Activated naive CD4-positive, alpha-beta T cell (primary cell): ENCODE measurements around the gene PPP5C.
"Not testable (repeated sequence)": the region's sequence is repeated elsewhere in the genome, so short reads cannot be mapped to it uniquely, and the experiment has no call there.

Source experiments
- DNase-seq, 4 experiments: peaks; one replicate each; lab custom pipeline; 2025; lab: John Stamatoyannopoulos, UW

Gene PPP5C

GRCh38 chr19:46365561-46365960 lies 18.7 kb downstream of the PPP5C start:
- no peak for DNase-seq

- DNase-seq: no peak
These were observed 19.9 kb downstream of the PPP5C start for GRCh38 chr19:46366620-46367292.

- no peak for DNase-seq
These were observed 20.5 kb downstream of the PPP5C start for GRCh38 chr19:46367426-46367825.

GRCh38 chr19:46368116-46368515 lies 21.2 kb downstream of the PPP5C start:
- no peak for DNase-seq

GRCh38 chr19:46369817-46370216 lies 22.9 kb downstream of the PPP5C start:
- DNase-seq: no peak

GRCh38 chr19:46371371-46371901 lies 24.5 kb downstream of the PPP5C start:
- DNase-seq: peak in 1 of 4 experiments; percentile 9

GRCh38 chr19:46372901-46373490 lies 26.1 kb downstream of the PPP5C start:
- no peak for DNase-seq

GRCh38 chr19:46373491-46374359 lies 26.8 kb downstream of the PPP5C start:
- DNase-seq: no peak

GRCh38 chr19:46374536-46375475 lies 27.9 kb downstream of the PPP5C start:
- DNase-seq: no peak

- not testable (repeated sequence) for DNase-seq
These were observed 28.7 kb downstream of the PPP5C start for GRCh38 chr19:46375476-46376067.

GRCh38 chr19:46376241-46377153 lies 29.6 kb downstream of the PPP5C start:
- DNase-seq: no peak

- no peak for DNase-seq
These were observed 31.4 kb downstream of the PPP5C start for GRCh38 chr19:46378268-46378667.

GRCh38 chr19:46380690-46381089 lies 33.8 kb downstream of the PPP5C start:
- no peak for DNase-seq

GRCh38 chr19:46381346-46381745 lies 34.5 kb downstream of the PPP5C start:
- no peak for DNase-seq

- DNase-seq: no peak
These were observed 35.0 kb downstream of the PPP5C start for GRCh38 chr19:46381756-46382345.

- DNase-seq: no peak
These were observed 36.4 kb downstream of the PPP5C start for GRCh38 chr19:46383171-46383815.

GRCh38 chr19:46383846-46384245 lies 37.0 kb downstream of the PPP5C start:
- DNase-seq: no peak

GRCh38 chr19:46384396-46384795 lies 37.5 kb downstream of the PPP5C start:
- DNase-seq: no peak

GRCh38 chr19:46385636-46386035 lies 38.7 kb downstream of the PPP5C start:
- DNase-seq: no peak
